ENCODE measurements around the gene CALR3. TPM values are rescaled to one million over a fixed set of nuclear protein-coding genes. Genes with fewer than 3 reads are reported as not detected.
"Not testable (repeated sequence)": the region's sequence is repeated elsewhere in the genome, so short reads cannot be mapped to it uniquely, and the experiment has no call there.

Gene CALR3
- total RNA-seq, 1 donor from 2014 or later, result not detected

- ATAC-seq, result no peak
These were observed 40.5 kb downstream of the CALR3 start for GRCh38 chr19:16455489-16455888.

- no peak for ATAC-seq
These were observed 41.5 kb downstream of the CALR3 start for GRCh38 chr19:16454351-16454918.

- no peak for ATAC-seq
These were observed 43.6 kb downstream of the CALR3 start for GRCh38 chr19:16452325-16452724.

GRCh38 chr19:16449330-16449961, 46.5 kb downstream of the CALR3 start:
- no peak for ATAC-seq

GRCh38 chr19:16448872-16449271, 47.1 kb downstream of the CALR3 start:
- ATAC-seq, result not testable (repeated sequence)

GRCh38 chr19:16446724-16447368, 49.1 kb downstream of the CALR3 start:
- peak; percentile 74 for ATAC-seq

GRCh38 chr19:16446108-16446723, 49.8 kb downstream of the CALR3 start:
- ATAC-seq, result no peak

- peak; percentile 73 for ATAC-seq
These were observed 50.5 kb downstream of the CALR3 start for GRCh38 chr19:16445238-16446107.

- ATAC-seq, result no peak
These were observed 51.7 kb downstream of the CALR3 start for GRCh38 chr19:16444269-16444600.

GRCh38 chr19:16442386-16443276, 53.3 kb downstream of the CALR3 start:
- ATAC-seq, result no peak

GRCh38 chr19:16441661-16442162, 54.3 kb downstream of the CALR3 start:
- ATAC-seq, result no peak

- ATAC-seq, result no peak
These were observed 59.1 kb downstream of the CALR3 start for GRCh38 chr19:16436780-16437332.

GRCh38 chr19:16435999-16436650, 59.8 kb downstream of the CALR3 start:
- no peak for ATAC-seq

- ATAC-seq, result no peak
These were observed 60.6 kb downstream of the CALR3 start for GRCh38 chr19:16435238-16435917.

- ATAC-seq, result no peak
These were observed 62.0 kb downstream of the CALR3 start for GRCh38 chr19:16433986-16434385.

GRCh38 chr19:16429759-16430091, 66.2 kb downstream of the CALR3 start:
- ATAC-seq, result peak; percentile 6

GRCh38 chr19:16429066-16429758, 66.8 kb downstream of the CALR3 start:
- peak; percentile 96 for ATAC-seq

Data from esophagus mucosa (tissue), 1 donor.